OCI-LY3 (cell line): ENCODE data around the gene UGCG.

Source experiments
- CTCF ChIP-seq: fragments of 200-600, 300-600 bp; sonication (generic); IDR thresholded peaks from 2 replicates; pipeline ENCODE4 v1.5.1; 2014; ENCODE audit warnings: antibody characterized with exemption, low read length, low read depth
- EZH2phosphoT487 ChIP-seq: fragments of 200-600 bp; shearing (Covaris generic); IDR thresholded peaks from 2 replicates; pipeline ENCODE4 v1.6.1; 2018; ENCODE audit warnings: antibody characterized with exemption, mixed run types, low read depth

GRCh38 chr9:111979561-111979960 lies 82.9 kb downstream of the UGCG start:
- no peak for TF ChIP-seq EZH2phosphoT487
- TF ChIP-seq CTCF, result no peak
